Measurements from ENCODE around the gene FLYWCH1.

DNA sequence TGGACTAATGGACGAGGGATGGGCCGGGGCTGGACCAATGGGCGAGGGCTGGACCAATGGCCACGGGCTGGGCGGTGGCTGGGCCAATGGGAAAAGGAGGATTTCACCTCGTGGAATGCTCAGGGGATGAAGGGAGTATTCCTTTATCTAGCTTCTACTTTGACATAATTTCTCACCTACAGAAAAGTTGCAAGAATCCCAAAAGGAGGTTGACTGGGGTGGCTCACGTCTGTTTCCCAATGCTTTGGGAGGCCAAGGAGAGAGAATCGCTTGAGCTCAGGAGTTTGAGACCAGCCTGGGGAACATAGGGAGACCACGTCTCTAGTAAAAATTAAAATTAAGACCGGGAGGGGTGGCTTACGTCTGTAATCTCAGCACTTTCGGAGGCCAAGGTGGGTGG, 5.7 kb upstream of the FLYWCH1 start:
- TF ChIP-seq POLR2AphosphoS5 (IDR thresholded peaks at IDR 0.05; ENCODE audit: borderline replicate concordance, low read depth, low read length) (no peak), EZH2 (IDR thresholded peaks at IDR 0.05) (no peak), FOXP2 (optimal IDR thresholded peaks at IDR 0.05; ENCODE audit: control extremely low read depth, extremely low read length, insufficient read depth) (no peak)
